Uterus (tissue), 2 donors: Measurements from ENCODE around the gene P3R3URF.

Experiments
- CTCF ChIP-seq, 4 experiments: fragments of 200-600 bp in 2 of 4; fragments of 450-650 bp in 2 of 4; sonication (generic) in 2 of 4; IDR thresholded peaks; one replicate each; pipeline ENCODE4 v1.5.1; 2016 to 2019; ENCODE audit warnings: antibody characterized with exemption in 4 of 4, mild to moderate bottlenecking in 2 of 4, moderate library complexity in 1 of 4
- POLR2A ChIP-seq, 2 donors: fragments of 450-650 bp; IDR thresholded peaks; one replicate each; pipeline ENCODE4 v1.6.1; 2016; ENCODE audit warnings: antibody characterized with exemption in 2 of 2, mild to moderate bottlenecking in 1 of 2, moderate library complexity in 1 of 2

DNA sequence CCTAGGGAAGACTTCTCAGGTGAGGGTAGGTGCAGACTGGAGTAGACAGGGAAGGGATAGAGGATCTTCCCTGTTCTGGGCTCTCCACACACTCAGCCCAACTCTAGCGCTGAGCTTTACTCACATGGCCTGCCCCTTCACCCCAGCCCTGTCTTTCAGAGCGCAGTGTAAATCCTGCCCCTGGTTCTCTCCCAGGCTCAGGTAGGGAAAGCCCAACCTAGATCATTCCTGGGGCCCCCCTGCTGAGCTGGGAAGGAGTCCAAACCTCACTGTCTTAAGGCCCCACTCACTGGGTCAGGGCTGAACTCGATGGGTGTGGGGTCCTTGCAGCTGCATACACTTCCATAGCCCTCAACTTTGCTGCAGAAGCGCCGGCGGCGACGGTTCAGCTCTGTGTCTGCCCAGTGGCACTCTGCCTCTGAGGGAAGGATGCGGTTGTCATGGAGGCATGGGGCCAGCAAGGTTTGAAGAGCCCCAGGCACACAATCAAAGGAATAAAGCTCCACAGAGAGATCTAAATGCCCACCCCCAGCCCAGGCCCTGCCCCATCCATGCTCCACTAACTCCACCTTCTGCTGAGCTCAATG lies 17.8 kb upstream of the P3R3URF start:
- TF ChIP-seq POLR2A (IDR thresholded peaks at IDR 0.05) (no peak), CTCF (IDR thresholded peaks at IDR 0.05) (no peak)
